ENCODE results near the gene EFCC1.

EFCC1 gene

DNA sequence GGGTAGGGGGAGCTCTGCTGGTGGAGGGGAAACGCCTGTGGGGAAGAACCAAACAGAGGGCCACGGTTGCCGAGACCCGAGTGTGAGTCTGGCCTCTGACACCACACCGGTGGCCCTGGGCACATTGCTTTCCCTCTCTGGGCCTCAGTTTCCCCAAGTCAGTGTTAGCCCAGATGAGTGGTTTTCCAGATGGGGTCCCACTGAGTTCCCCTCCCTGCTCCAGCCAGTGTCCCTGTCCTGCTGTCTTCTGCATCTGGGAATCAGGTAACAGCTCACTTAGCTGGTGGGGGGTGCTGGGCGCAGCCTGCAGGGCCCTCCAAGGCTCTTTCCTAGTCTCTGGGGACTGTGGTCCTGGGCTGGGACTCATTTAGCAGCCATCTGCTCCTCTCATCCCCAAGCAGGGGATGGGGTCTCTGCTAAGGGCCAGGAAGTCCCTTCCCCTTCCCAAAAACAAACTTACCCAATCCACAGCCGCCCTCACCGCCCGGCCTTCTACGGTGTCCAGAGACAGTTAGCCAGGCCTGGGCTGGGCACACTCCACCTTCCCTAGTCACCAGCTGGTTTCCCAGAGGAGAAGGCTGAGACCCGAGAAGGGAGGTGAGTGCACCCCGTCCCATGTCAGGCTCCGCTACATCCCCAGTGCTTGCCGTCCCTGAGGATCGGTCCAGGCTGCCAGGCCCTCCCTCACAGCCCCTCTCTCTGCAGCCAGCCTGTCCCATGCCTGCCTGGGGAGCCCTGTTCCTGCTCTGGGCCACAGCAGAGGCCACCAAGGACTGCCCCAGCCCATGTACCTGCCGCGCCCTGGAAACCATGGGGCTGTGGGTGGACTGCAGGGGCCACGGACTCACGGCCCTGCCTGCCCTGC, 60.2 kb downstream of the EFCC1 start:
- Histone ChIP-seq H3K4me3 (ENCODE audit: low read length) (no peak overlapping the region), H3F3A (ENCODE audit: insufficient read depth, low read length) (peaks cover 12% of the 10 kb centered on the region), H3K9ac (ENCODE audit: low read length) (no peak overlapping the region), H4K20me1 (ENCODE audit: insufficient read depth, low read length) (no peaks in the 10 kb centered on the region), H3K27ac (ENCODE audit: low read length) (no peak overlapping the region), H3K4me1 (ENCODE audit: low read length) (peaks cover 22% of the 10 kb centered on the region), H3K27me3 (replicated peaks; ENCODE audit: insufficient read depth, low read length) (no peaks in the 10 kb centered on the region), H2AFZ (ENCODE audit: low read length) (no peak overlapping the region), H3K9me2 (replicated peaks; ENCODE audit: insufficient read depth, low read length) (no peaks in the 10 kb centered on the region), H3K9me3 (replicated peaks; ENCODE audit: insufficient read depth, low read length) (no peaks in the 10 kb centered on the region), H3K79me2 (ENCODE audit: low read length) (no peaks in the 10 kb centered on the region), H3K36me3 (replicated peaks; ENCODE audit: insufficient read depth, low read length) (no peaks in the 10 kb centered on the region), H3K4me2 (ENCODE audit: low read depth, low read length) (no peak overlapping the region)
- DNase-seq, result no peak
- no peak for TF ChIP-seq EZH2 (optimal IDR thresholded peaks at IDR 0.05; ENCODE audit: low read depth, low read length)
- TF ChIP-seq, protein P1, sequence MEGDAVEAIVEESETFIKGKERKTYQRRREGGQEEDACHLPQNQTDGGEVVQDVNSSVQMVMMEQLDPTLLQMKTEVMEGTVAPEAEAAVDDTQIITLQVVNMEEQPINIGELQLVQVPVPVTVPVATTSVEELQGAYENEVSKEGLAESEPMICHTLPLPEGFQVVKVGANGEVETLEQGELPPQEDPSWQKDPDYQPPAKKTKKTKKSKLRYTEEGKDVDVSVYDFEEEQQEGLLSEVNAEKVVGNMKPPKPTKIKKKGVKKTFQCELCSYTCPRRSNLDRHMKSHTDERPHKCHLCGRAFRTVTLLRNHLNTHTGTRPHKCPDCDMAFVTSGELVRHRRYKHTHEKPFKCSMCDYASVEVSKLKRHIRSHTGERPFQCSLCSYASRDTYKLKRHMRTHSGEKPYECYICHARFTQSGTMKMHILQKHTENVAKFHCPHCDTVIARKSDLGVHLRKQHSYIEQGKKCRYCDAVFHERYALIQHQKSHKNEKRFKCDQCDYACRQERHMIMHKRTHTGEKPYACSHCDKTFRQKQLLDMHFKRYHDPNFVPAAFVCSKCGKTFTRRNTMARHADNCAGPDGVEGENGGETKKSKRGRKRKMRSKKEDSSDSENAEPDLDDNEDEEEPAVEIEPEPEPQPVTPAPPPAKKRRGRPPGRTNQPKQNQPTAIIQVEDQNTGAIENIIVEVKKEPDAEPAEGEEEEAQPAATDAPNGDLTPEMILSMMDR (IDR thresholded peaks at IDR 0.05; ENCODE audit: low read length), result no peak
- TF ChIP-seq EZH2phosphoT487 (IDR thresholded peaks at IDR 0.05; ENCODE audit: low read length), result no peak

DNA sequence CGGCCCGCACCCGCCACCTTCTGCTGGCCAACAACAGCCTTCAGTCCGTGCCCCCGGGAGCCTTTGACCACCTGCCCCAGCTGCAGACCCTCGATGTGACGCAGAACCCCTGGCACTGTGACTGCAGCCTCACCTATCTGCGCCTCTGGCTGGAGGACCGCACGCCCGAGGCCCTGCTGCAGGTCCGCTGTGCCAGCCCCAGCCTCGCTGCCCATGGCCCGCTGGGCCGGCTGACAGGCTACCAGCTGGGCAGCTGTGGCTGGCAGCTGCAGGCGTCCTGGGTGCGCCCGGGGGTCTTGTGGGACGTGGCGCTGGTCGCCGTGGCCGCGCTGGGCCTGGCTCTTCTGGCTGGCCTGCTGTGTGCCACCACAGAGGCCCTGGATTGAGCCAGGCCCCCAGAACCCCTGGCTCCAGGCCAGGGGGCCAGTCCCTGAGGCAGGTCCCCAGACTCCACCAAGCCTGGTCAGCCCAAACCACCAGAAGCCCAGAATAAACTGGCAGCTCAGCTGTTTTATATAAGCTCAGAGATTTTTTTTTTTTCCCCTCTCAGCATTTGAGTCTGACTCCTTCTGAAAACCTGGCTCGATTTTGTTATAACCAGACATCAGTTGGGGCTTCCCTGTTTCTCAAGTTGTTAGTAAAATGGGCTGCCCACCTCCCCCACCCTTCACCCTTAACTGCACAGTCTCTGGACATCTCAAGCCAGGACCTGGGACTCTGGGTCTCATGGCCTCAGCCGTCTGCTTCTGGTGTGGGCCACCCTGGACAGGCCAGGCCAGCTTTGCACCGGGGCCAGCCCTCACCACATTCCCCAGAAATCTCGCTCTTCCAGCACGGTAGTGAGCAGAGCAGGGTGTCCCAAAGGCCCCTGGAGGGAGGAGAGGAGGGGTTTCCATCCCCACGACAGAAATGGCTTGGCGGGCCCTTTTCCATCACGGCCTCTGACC, 61.1 kb downstream of the EFCC1 start:
- Histone ChIP-seq H3K4me1 (ENCODE audit: low read length) (peaks cover 22% of the 10 kb centered on the region), H3K4me2 (ENCODE audit: low read depth, low read length) (no peak overlapping the region), H4K20me1 (ENCODE audit: insufficient read depth, low read length) (no peaks in the 10 kb centered on the region), H3K9me3 (replicated peaks; ENCODE audit: insufficient read depth, low read length) (no peaks in the 10 kb centered on the region), H3K4me3 (ENCODE audit: low read length) (no peak overlapping the region), H3K9ac (ENCODE audit: low read length) (no peak overlapping the region), H2AFZ (ENCODE audit: low read length) (no peak overlapping the region), H3K9me2 (replicated peaks; ENCODE audit: insufficient read depth, low read length) (no peaks in the 10 kb centered on the region), H3K27ac (ENCODE audit: low read length) (no peak overlapping the region), H3K36me3 (replicated peaks; ENCODE audit: insufficient read depth, low read length) (no peaks in the 10 kb centered on the region), H3F3A (ENCODE audit: insufficient read depth, low read length) (peaks cover 12% of the 10 kb centered on the region), H3K79me2 (ENCODE audit: low read length) (no peaks in the 10 kb centered on the region), H3K27me3 (replicated peaks; ENCODE audit: insufficient read depth, low read length) (no peaks in the 10 kb centered on the region)
- TF ChIP-seq, protein P1 (IDR thresholded peaks at IDR 0.05; ENCODE audit: low read length), result no peak
- TF ChIP-seq EZH2phosphoT487 (IDR thresholded peaks at IDR 0.05; ENCODE audit: low read length) (no peak), EZH2 (optimal IDR thresholded peaks at IDR 0.05; ENCODE audit: low read depth, low read length) (no peak)
- DNase-seq, result no peak

DNA sequence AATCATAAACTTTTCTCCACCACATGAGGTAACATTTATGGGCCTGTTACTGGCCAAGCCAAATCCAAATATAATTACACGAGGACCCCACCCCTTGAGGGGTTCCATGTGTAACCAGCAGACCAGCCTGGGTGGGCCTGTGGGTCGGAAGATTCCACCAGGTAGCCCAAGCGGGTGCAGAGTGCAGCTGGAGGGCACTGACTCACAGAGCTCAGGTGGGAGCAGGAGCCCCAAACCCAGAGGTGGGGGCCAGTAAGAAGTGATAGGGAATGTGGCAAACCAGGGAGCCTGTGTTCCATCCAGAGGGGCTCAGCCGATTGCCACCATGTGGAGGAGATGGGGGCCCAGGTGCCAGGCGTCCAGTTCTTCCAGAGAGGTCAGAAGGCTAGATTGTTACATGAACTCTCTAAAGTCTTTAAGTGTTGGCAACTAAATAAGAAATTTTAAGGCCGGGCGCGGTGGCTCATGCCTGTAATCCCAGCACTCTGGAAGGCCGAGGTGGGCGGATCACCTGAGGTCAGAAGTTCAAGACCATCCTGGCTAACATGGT, 62.1 kb downstream of the EFCC1 start:
- TF ChIP-seq EZH2phosphoT487 (IDR thresholded peaks at IDR 0.05; ENCODE audit: low read length) (no peak), EZH2 (optimal IDR thresholded peaks at IDR 0.05; ENCODE audit: low read depth, low read length) (no peak)
- TF ChIP-seq, protein P1 (IDR thresholded peaks at IDR 0.05; ENCODE audit: low read length), result no peak
- H2AFZ ChIP-seq (ENCODE audit: low read length), result no peak overlapping the region
- H3K9ac ChIP-seq (ENCODE audit: low read length), result no peak overlapping the region
- no peaks in the 10 kb centered on the region for H3K79me2 ChIP-seq (ENCODE audit: low read length)
- no peaks in the 10 kb centered on the region for H3K27me3 ChIP-seq (replicated peaks; ENCODE audit: insufficient read depth, low read length)
- H3K27ac ChIP-seq (ENCODE audit: low read length), result no peak overlapping the region
- peaks cover 18% of the 10 kb centered on the region for H3K4me1 ChIP-seq (ENCODE audit: low read length)
- DNase-seq, result no peak
- no peaks in the 10 kb centered on the region for H4K20me1 ChIP-seq (ENCODE audit: insufficient read depth, low read length)
- H3K4me3 ChIP-seq (ENCODE audit: low read length), result no peak overlapping the region
- peaks cover 9% of the 10 kb centered on the region for H3F3A ChIP-seq (ENCODE audit: insufficient read depth, low read length)
- no peak overlapping the region for H3K4me2 ChIP-seq (ENCODE audit: low read depth, low read length)
- H3K9me2 ChIP-seq (replicated peaks; ENCODE audit: insufficient read depth, low read length), result no peaks in the 10 kb centered on the region
- no peaks in the 10 kb centered on the region for H3K36me3 ChIP-seq (replicated peaks; ENCODE audit: insufficient read depth, low read length)
- no peaks in the 10 kb centered on the region for H3K9me3 ChIP-seq (replicated peaks; ENCODE audit: insufficient read depth, low read length)
